ENCODE data around the gene LYRM7. TPM values are rescaled to one million over a fixed set of nuclear protein-coding genes. Genes with fewer than 3 reads are reported as not detected.
A peak's percentile ranks its signal among the peaks of the same experiment; 100 is the strongest.

LYRM7 gene
- total and polyA plus RNA-seq, 10 of the 15 experiments (the other 5 are each of a cell fraction or from before 2014, with no cell fraction given), result 9.2 to 68.8 (median 20.2) TPM

DNA sequence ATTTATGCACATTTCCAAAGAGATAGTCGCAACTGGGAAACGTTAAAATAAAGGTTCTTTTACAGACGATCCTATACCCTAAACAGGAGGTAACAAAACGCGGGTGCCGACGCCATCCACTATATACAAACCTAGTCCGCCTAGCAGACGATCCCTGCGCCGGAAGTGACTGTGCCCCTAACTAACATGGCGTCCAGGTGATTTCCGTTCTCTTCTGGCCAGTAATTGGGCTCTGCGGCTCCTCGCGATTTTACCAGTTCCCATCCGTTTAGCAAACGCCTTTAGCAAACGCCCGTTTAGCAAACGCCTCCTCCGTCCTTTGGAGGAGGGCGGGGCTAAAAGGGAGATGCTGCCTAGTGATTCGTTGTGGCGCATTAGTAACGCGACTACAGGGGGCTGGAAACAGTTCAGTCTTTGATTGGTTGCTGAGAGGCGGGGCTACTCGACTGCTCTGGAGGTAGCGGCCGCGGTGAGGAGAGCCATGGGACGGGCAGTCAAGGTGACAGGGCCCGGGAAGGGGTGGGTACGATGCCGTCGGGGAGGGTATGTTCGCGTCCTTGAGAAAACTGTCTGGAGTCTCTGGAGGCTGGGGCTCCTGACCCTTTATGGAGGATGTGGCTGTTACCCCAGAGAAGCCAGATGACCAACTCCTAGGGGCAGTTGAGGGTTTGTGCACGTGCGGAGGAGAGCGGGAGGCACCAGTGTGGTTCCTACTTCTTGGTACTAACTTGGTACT, at the start of gene LYRM7 (continued):
- TF ChIP-seq, protein P1, sequence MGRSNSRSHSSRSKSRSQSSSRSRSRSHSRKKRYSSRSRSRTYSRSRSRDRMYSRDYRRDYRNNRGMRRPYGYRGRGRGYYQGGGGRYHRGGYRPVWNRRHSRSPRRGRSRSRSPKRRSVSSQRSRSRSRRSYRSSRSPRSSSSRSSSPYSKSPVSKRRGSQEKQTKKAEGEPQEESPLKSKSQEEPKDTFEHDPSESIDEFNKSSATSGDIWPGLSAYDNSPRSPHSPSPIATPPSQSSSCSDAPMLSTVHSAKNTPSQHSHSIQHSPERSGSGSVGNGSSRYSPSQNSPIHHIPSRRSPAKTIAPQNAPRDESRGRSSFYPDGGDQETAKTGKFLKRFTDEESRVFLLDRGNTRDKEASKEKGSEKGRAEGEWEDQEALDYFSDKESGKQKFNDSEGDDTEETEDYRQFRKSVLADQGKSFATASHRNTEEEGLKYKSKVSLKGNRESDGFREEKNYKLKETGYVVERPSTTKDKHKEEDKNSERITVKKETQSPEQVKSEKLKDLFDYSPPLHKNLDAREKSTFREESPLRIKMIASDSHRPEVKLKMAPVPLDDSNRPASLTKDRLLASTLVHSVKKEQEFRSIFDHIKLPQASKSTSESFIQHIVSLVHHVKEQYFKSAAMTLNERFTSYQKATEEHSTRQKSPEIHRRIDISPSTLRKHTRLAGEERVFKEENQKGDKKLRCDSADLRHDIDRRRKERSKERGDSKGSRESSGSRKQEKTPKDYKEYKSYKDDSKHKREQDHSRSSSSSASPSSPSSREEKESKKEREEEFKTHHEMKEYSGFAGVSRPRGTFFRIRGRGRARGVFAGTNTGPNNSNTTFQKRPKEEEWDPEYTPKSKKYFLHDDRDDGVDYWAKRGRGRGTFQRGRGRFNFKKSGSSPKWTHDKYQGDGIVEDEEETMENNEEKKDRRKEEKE (IDR thresholded peaks at IDR 0.05), result no peak
- TF ChIP-seq TBL1XR1 (IDR thresholded peaks at IDR 0.05; ENCODE audit: low read depth, low read length) (peak; percentile 59; the same call in 1 of the 2 replicates), NFYB (IDR thresholded peaks at IDR 0.05; ENCODE audit: insufficient read depth, low read depth, low read length) (peak; percentile 87), PAX5 (IDR thresholded peaks at IDR 0.05; ENCODE audit: borderline replicate concordance, low read depth, low read length) (no peak), SUZ12 (IDR thresholded peaks at IDR 0.05; ENCODE audit: unreplicated experiment) (no peak), SIN3A (IDR thresholded peaks at IDR 0.05; ENCODE audit: low read depth, low read length) (peak; percentile 82), ZSCAN29 (IDR thresholded peaks at IDR 0.05) (no peak), SMARCA5 (IDR thresholded peaks at IDR 0.05) (0 out of 2 replicates have a peak, but pooled peaks have one; percentile 17), SMAD1 (IDR thresholded peaks at IDR 0.05; ENCODE audit: low read depth, partially characterized antibody) (no peak), NFIC (IDR thresholded peaks at IDR 0.05; ENCODE audit: low read depth, low read length) (no peak), ZNF622 (IDR thresholded peaks at IDR 0.05) (no peak), RB1 (IDR thresholded peaks at IDR 0.05; ENCODE audit: borderline replicate concordance) (no peak), POLR2AphosphoS5 (IDR thresholded peaks at IDR 0.05; ENCODE audit: low read length) (peak; percentile 77), CBFB (IDR thresholded peaks at IDR 0.05; ENCODE audit: low read depth) (peak; percentile 87), POU2F2 (IDR thresholded peaks at IDR 0.05; ENCODE audit: borderline replicate concordance, low read depth, low read length) (peak; percentile 40; the same call in 2 of the 3 replicates)
- TF ChIP-seq, protein P2, sequence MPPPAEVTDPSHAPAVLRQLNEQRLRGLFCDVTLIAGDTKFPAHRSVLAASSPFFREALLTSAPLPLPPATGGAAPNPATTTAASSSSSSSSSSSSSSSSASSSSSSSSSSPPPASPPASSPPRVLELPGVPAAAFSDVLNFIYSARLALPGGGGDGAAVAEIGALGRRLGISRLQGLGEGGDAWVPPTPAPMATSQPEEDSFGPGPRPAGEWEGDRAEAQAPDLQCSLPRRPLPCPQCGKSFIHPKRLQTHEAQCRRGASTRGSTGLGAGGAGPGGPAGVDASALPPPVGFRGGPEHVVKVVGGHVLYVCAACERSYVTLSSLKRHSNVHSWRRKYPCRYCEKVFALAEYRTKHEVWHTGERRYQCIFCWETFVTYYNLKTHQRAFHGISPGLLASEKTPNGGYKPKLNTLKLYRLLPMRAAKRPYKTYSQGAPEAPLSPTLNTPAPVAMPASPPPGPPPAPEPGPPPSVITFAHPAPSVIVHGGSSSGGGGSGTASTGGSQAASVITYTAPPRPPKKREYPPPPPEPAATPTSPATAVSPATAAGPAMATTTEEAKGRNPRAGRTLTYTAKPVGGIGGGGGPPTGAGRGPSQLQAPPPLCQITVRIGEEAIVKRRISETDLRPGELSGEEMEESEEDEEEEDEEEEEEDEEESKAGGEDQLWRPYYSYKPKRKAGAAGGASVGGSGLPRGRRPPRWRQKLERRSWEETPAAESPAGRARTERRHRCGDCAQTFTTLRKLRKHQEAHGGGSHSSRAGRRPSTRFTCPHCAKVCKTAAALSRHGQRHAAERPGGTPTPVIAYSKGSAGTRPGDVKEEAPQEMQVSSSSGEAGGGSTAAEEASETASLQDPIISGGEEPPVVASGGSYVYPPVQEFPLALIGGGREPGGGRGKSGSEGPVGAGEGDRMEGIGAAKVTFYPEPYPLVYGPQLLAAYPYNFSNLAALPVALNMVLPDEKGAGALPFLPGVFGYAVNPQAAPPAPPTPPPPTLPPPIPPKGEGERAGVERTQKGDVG (CRISPR knock-in tag; IDR thresholded peaks at IDR 0.05), result no peak
- TF ChIP-seq, protein P3, sequence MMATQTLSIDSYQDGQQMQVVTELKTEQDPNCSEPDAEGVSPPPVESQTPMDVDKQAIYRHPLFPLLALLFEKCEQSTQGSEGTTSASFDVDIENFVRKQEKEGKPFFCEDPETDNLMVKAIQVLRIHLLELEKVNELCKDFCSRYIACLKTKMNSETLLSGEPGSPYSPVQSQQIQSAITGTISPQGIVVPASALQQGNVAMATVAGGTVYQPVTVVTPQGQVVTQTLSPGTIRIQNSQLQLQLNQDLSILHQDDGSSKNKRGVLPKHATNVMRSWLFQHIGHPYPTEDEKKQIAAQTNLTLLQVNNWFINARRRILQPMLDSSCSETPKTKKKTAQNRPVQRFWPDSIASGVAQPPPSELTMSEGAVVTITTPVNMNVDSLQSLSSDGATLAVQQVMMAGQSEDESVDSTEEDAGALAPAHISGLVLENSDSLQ (IDR thresholded peaks at IDR 0.05), result peak; percentile 80
- TF ChIP-seq, protein P4, sequence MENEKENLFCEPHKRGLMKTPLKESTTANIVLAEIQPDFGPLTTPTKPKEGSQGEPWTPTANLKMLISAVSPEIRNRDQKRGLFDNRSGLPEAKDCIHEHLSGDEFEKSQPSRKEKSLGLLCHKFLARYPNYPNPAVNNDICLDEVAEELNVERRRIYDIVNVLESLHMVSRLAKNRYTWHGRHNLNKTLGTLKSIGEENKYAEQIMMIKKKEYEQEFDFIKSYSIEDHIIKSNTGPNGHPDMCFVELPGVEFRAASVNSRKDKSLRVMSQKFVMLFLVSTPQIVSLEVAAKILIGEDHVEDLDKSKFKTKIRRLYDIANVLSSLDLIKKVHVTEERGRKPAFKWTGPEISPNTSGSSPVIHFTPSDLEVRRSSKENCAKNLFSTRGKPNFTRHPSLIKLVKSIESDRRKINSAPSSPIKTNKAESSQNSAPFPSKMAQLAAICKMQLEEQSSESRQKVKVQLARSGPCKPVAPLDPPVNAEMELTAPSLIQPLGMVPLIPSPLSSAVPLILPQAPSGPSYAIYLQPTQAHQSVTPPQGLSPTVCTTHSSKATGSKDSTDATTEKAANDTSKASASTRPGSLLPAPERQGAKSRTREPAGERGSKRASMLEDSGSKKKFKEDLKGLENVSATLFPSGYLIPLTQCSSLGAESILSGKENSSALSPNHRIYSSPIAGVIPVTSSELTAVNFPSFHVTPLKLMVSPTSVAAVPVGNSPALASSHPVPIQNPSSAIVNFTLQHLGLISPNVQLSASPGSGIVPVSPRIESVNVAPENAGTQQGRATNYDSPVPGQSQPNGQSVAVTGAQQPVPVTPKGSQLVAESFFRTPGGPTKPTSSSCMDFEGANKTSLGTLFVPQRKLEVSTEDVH (IDR thresholded peaks at IDR 0.05; ENCODE audit: low read depth, partially characterized antibody), result peak; percentile 69
- TF ChIP-seq, protein P5, sequence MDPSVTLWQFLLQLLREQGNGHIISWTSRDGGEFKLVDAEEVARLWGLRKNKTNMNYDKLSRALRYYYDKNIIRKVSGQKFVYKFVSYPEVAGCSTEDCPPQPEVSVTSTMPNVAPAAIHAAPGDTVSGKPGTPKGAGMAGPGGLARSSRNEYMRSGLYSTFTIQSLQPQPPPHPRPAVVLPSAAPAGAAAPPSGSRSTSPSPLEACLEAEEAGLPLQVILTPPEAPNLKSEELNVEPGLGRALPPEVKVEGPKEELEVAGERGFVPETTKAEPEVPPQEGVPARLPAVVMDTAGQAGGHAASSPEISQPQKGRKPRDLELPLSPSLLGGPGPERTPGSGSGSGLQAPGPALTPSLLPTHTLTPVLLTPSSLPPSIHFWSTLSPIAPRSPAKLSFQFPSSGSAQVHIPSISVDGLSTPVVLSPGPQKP (IDR thresholded peaks at IDR 0.05; ENCODE audit: low read depth, low read length), result 0 out of 2 replicates have a peak, but pooled peaks have one; percentile 46
